Trophoblast cell (in vitro differentiated cells and primary cell): ENCODE results near the gene KLHL35.

Experiments
- DNase-seq, 2 donors: peaks; one replicate each; pipeline ENCODE4 v3.0.0-alpha.2; 2016
- H2AFZ ChIP-seq: 2 replicates; pipeline ENCODE4 v1.6.1; 2013; ENCODE audit warnings: low read length, moderate library complexity, mild to moderate bottlenecking; ENCODE audit not compliant: insufficient read depth, poor library complexity
- H2AK5ac ChIP-seq: 2 replicates; pipeline ENCODE4 v1.6.1; 2013; ENCODE audit warnings: mild to moderate bottlenecking, low read length
- H2BK120ac ChIP-seq: 2 replicates; pipeline ENCODE4 v1.6.1; 2013; ENCODE audit warnings: low read length, mild to moderate bottlenecking, moderate library complexity; ENCODE audit not compliant: insufficient read depth, poor library complexity
- H2BK12ac ChIP-seq: 2 replicates; pipeline ENCODE4 v1.6.1; 2013; ENCODE audit warnings: mild to moderate bottlenecking, low read length, moderate library complexity
- H2BK5ac ChIP-seq: 2 replicates; pipeline ENCODE4 v1.6.1; 2013; ENCODE audit warnings: low read length, low read depth, moderate library complexity, mild to moderate bottlenecking; ENCODE audit not compliant: poor library complexity
- H3K14ac ChIP-seq: 2 replicates; pipeline ENCODE4 v1.6.1; 2013; ENCODE audit warnings: mild to moderate bottlenecking, low read length
- H3K18ac ChIP-seq: 2 replicates; pipeline ENCODE4 v1.6.1; 2013; ENCODE audit warnings: mild to moderate bottlenecking, low read length
- H3K23ac ChIP-seq: 2 replicates; pipeline ENCODE4 v1.6.1; 2013; ENCODE audit warnings: low read length
- H3K27ac ChIP-seq: 2 replicates; pipeline ENCODE4 v1.5.1; 2013; ENCODE audit warnings: low read depth, mild to moderate bottlenecking, inconsistent platforms, low read length, moderate library complexity
- H3K27me3 ChIP-seq: 2 replicates; pipeline ENCODE4 v1.6.1; 2013; ENCODE audit warnings: inconsistent platforms, mild to moderate bottlenecking, low read length, moderate library complexity; ENCODE audit not compliant: insufficient read depth
- H3K36me3 ChIP-seq, 2 experiments: 1 replicate in 1 of 2; 2 replicates in 1 of 2; pipeline ENCODE4 v1.6.1; 2013; ENCODE audit warnings: low read length in 2 of 2, mild to moderate bottlenecking in 2 of 2, moderate library complexity in 1 of 2; ENCODE audit not compliant: insufficient read depth in 2 of 2, control insufficient read depth in 1 of 2
- H3K4ac ChIP-seq: 2 replicates; pipeline ENCODE4 v1.6.1; 2013; ENCODE audit warnings: low read depth, mild to moderate bottlenecking, low read length, moderate library complexity
- H3K4me1 ChIP-seq, 2 experiments: 1 replicate in 1 of 2; 2 replicates in 1 of 2; pipeline ENCODE4 v1.6.1; 2013; ENCODE audit warnings: low read length in 2 of 2, mild to moderate bottlenecking in 2 of 2, moderate library complexity in 1 of 2; ENCODE audit not compliant: insufficient read depth in 2 of 2, control insufficient read depth in 1 of 2
- H3K4me2 ChIP-seq: 2 replicates; pipeline ENCODE4 v1.6.1; 2013; ENCODE audit warnings: inconsistent platforms, mild to moderate bottlenecking, low read length, moderate library complexity
- H3K4me3 ChIP-seq: 2 replicates; pipeline ENCODE4 v1.5.1; 2013; ENCODE audit warnings: mild to moderate bottlenecking, low read depth, low read length, inconsistent platforms
- H3K79me1 ChIP-seq: one replicate; pipeline ENCODE4 v1.6.1; 2013; ENCODE audit warnings: low read length
- H3K79me2 ChIP-seq: 2 replicates; pipeline ENCODE4 v1.6.1; 2013; ENCODE audit warnings: low read length, mild to moderate bottlenecking; ENCODE audit not compliant: control insufficient read depth, insufficient read depth, poor library complexity
- H3K9ac ChIP-seq: 2 replicates; pipeline ENCODE4 v1.6.1; 2013; ENCODE audit warnings: mild to moderate bottlenecking, low read length
- H3K9me3 ChIP-seq: 2 replicates; pipeline ENCODE4 v1.6.1; 2013; ENCODE audit warnings: low read depth, mild to moderate bottlenecking, control low read depth, inconsistent platforms, low read length; ENCODE audit not compliant: insufficient read depth
- H4K12ac ChIP-seq: 2 replicates; pipeline ENCODE4 v1.6.1; 2013; ENCODE audit warnings: low read depth, mild to moderate bottlenecking, low read length, moderate library complexity
- H4K8ac ChIP-seq: 2 replicates; pipeline ENCODE4 v1.6.1; 2013; ENCODE audit warnings: low read depth, mild to moderate bottlenecking, low read length, moderate library complexity
- H4K91ac ChIP-seq: one replicate; pipeline ENCODE4 v1.6.1; 2013; ENCODE audit warnings: low read depth, mild to moderate bottlenecking, low read length, moderate library complexity
- WGBS: extraction: QIAGEN DNeasy Blood & Tissue Kit; methylation state at CpG from one replicate; pipeline ENCODE4 v1.1.7; 2013; ENCODE audit warnings: missing lambda C conversion rate; ENCODE audit not compliant: insufficient read length, insufficient coverage; ENCODE audit errors: extremely low coverage; 5-methylcytosine and 5-hydroxymethylcytosine counted together

The KLHL35 gene

GRCh38 chr11:75389276-75389605 lies 43.8 kb downstream of the KLHL35 start:
- WGBS: no CpG with 5 or more reads among the region's 11 CpGs
- DNase-seq: no peak
- Histone ChIP-seq H3K18ac (no peak overlapping the region), H3K4me2 (no peak overlapping the region), H4K12ac (no peak overlapping the region), H4K8ac (no peak overlapping the region), H3K36me3 (no peaks in the 10 kb centered on the region), H3K14ac (no peak overlapping the region), H3K4me1 (peaks cover 6 to 11% of the 10 kb centered on the region in 2 experiments), H3K4me3 (no peak overlapping the region), H2BK5ac (no peak overlapping the region), H3K79me2 (no peaks in the 10 kb centered on the region), H3K4ac (no peak overlapping the region), H3K9me3 (no peaks in the 10 kb centered on the region), H2AFZ (no peak overlapping the region), H3K79me1 (peaks cover 9% of the 10 kb centered on the region), H3K9ac (no peak overlapping the region), H4K91ac (no peak overlapping the region), H2AK5ac (no peak overlapping the region), H2BK120ac (no peak overlapping the region), H3K27me3 (no peaks in the 10 kb centered on the region), H3K27ac (no peak overlapping the region), H3K23ac (no peak overlapping the region), H2BK12ac (no peak overlapping the region)

GRCh38 chr11:75388386-75389275 lies 44.4 kb downstream of the KLHL35 start:
- no CpG with 5 or more reads among the region's 9 CpGs for WGBS
- Histone ChIP-seq H3K27me3 (no peaks in the 10 kb centered on the region), H3K9me3 (no peaks in the 10 kb centered on the region), H3K79me1 (peaks cover 9% of the 10 kb centered on the region), H2BK120ac (peak overlapping the region; percentile 48), H3K4me3 (no peak overlapping the region), H3K4ac (no peak overlapping the region), H3K23ac (no peak overlapping the region), H3K27ac (no peak overlapping the region), H2AK5ac (peak overlapping the region; percentile 67), H4K91ac (peak overlapping the region; percentile 79), H3K4me2 (peak overlapping the region; percentile 26), H2BK5ac (peak overlapping the region; percentile 8), H4K8ac (peak overlapping the region; percentile 7), H3K4me1 (peaks cover 6 to 11% of the 10 kb centered on the region in 2 experiments), H3K36me3 (no peaks in the 10 kb centered on the region), H3K79me2 (no peaks in the 10 kb centered on the region), H2AFZ (no peak overlapping the region), H4K12ac (no peak overlapping the region), H2BK12ac (peak overlapping the region; percentile 46), H3K14ac (peak overlapping the region; percentile 36), H3K9ac (no peak overlapping the region), H3K18ac (peak overlapping the region; percentile 34)
- peak; percentile 74 to 91 for DNase-seq

GRCh38 chr11:75387736-75388294 lies 45.2 kb downstream of the KLHL35 start:
- no peak overlapping the region for H3K4me3 ChIP-seq
- WGBS: no CpG with 5 or more reads among the region's 3 CpGs
- H3K27ac ChIP-seq: peak overlapping the region; percentile 74

GRCh38 chr11:75386942-75387630 lies 45.9 kb downstream of the KLHL35 start:
- Histone ChIP-seq H3K4me3 (no peak overlapping the region), H3K9me3 (no peaks in the 10 kb centered on the region), H2AFZ (no peak overlapping the region), H3K4ac (no peak overlapping the region), H3K27me3 (no peaks in the 10 kb centered on the region), H3K23ac (no peak overlapping the region), H4K91ac (no peak overlapping the region), H3K27ac (peak overlapping the region; percentile 88), H3K9ac (no peak overlapping the region), H3K4me1 (peaks cover 6 to 11% of the 10 kb centered on the region in 2 experiments), H4K12ac (no peak overlapping the region), H2BK12ac (no peak overlapping the region), H3K36me3 (no peaks in the 10 kb centered on the region), H2BK120ac (no peak overlapping the region), H3K79me2 (no peaks in the 10 kb centered on the region), H2BK5ac (no peak overlapping the region), H3K4me2 (peak overlapping the region; percentile 18), H4K8ac (no peak overlapping the region), H3K18ac (no peak overlapping the region), H3K14ac (no peak overlapping the region), H2AK5ac (no peak overlapping the region), H3K79me1 (peaks cover 12% of the 10 kb centered on the region)
- no CpG with 5 or more reads among the region's 3 CpGs for WGBS
- peak; percentile 92 to 96 for DNase-seq

More at GRCh38 chr11:75387736-75388294, 45.2 kb downstream of the KLHL35 start:
- H2AFZ ChIP-seq: no peak overlapping the region
- no peaks in the 10 kb centered on the region for H3K36me3 ChIP-seq
- H4K8ac ChIP-seq: no peak overlapping the region
- H4K12ac ChIP-seq: no peak overlapping the region
- no peaks in the 10 kb centered on the region for H3K27me3 ChIP-seq
- H4K91ac ChIP-seq: peak overlapping the region; percentile 88
- H3K9me3 ChIP-seq: no peaks in the 10 kb centered on the region
- H3K79me2 ChIP-seq: no peaks in the 10 kb centered on the region
- H3K18ac ChIP-seq: peak overlapping the region; percentile 14
- no peak overlapping the region for H3K4me2 ChIP-seq
- peak overlapping the region; percentile 59 for H3K14ac ChIP-seq
- H3K4ac ChIP-seq: peak overlapping the region; percentile 19
- no peak overlapping the region for H2BK120ac ChIP-seq
- peak overlapping the region; percentile 63 for H2BK12ac ChIP-seq
- peaks cover 12% of the 10 kb centered on the region for H3K79me1 ChIP-seq
- H3K4me1 ChIP-seq: peaks cover 6 to 11% of the 10 kb centered on the region in 2 experiments
- DNase-seq: peak in 1 of 2 donors; percentile 4
- H2AK5ac ChIP-seq: no peak overlapping the region
- H2BK5ac ChIP-seq: peak overlapping the region; percentile 45
- no peak overlapping the region for H3K9ac ChIP-seq
- H3K23ac ChIP-seq: no peak overlapping the region
